Transverse colon (tissue), 4 donors: Measurements from ENCODE around the gene WFDC1. TPM values are rescaled to one million over a fixed set of nuclear protein-coding genes. Genes with fewer than 3 reads are reported as not detected.

ENCODE experiments used
- DNase-seq: peaks from one replicate; pipeline ENCODE4 v3.0.0-alpha.2; 2019
- H3K27ac ChIP-seq, 4 donors: fragments of 200-600 bp; sonication (generic); 2 replicates each; pipeline ENCODE4 v1.5.1; 2016 to 2018; ENCODE audit warnings: inconsistent platforms in 4 of 4
- H3K27me3 ChIP-seq: fragments of 200-600 bp; sonication (generic); 2 replicates; pipeline ENCODE4 v1.5.1; 2017; ENCODE audit warnings: inconsistent platforms
- H3K36me3 ChIP-seq, 4 donors: fragments of 200-600 bp; sonication (generic); 2 replicates each; pipeline ENCODE4 v1.5.1; 2017 to 2019; ENCODE audit warnings: inconsistent platforms in 4 of 4
- H3K4me1 ChIP-seq, 4 donors: fragments of 200-600 bp; sonication (generic); 2 replicates each; pipeline ENCODE4 v1.5.1; 2017 to 2020; ENCODE audit warnings: inconsistent platforms in 4 of 4
- H3K4me3 ChIP-seq, 4 donors: fragments of 200-600 bp; sonication (generic); 1 replicate in 1 of 4; 2 replicates in 3 of 4; pipeline versions ENCODE4 v1.5.1 to v1.6.1; 2017 to 2019; ENCODE audit warnings: inconsistent platforms in 4 of 4
- H3K9me3 ChIP-seq, 2 donors: fragments of 200-600 bp; sonication (generic); 2 replicates each; pipeline ENCODE4 v1.5.1; 2017 to 2019; ENCODE audit warnings: inconsistent platforms in 2 of 2
- CTCF ChIP-seq, 5 experiments: fragments of 200-600 bp in 3 of 5; fragments of 450-650 bp in 2 of 5; sonication (generic) in 3 of 5; IDR thresholded peaks; 1 replicate in 2 of 5; 2 replicates in 3 of 5; pipeline ENCODE4 v1.5.1; 2016 to 2017; ENCODE audit warnings: antibody characterized with exemption in 5 of 5, inconsistent platforms in 3 of 5, mild to moderate bottlenecking in 2 of 5, moderate library complexity in 1 of 5
- EP300 ChIP-seq: sonication (generic); formaldehyde crosslinking; IDR thresholded peaks from one replicate; pipeline ENCODE4 v1.6.1; 2017; ENCODE audit warnings: antibody characterized with exemption, low read depth
- POLR2A ChIP-seq: fragments of 450-650 bp; IDR thresholded peaks from one replicate; pipeline ENCODE4 v1.6.1; 2016; ENCODE audit warnings: antibody characterized with exemption, mild to moderate bottlenecking, moderate library complexity
- POLR2AphosphoS5 ChIP-seq, 3 donors: sonication (generic); formaldehyde crosslinking; IDR thresholded peaks; one replicate each; pipeline ENCODE4 v1.6.1; 2016; ENCODE audit warnings: antibody characterized with exemption in 3 of 3
- WGBS, 2 donors: methylation state at CpG; one replicate each; pipeline ENCODE4 v1.1.5; 2018; ENCODE audit warnings: low coverage in 1 of 2; 5-methylcytosine and 5-hydroxymethylcytosine counted together
- in situ Hi-C, 4 donors: fragments of 200-750 bp; cut with MboI; loops; one replicate each; pipeline versions ENCODE4 v1.15.0 to v1.15.1; 2017; ENCODE audit warnings: low sequenced_read_pairs in 3 of 4, low pct_ligation_motif_present in 1 of 4, low pct_unique_long_range_greater_than_20kb in 1 of 4
- intact Hi-C: fragments of 100-400 bp; cut with DNase I; formaldehyde crosslinking; loops from one replicate; pipeline ENCODE4 v1.15.1; 2023; ENCODE audit warnings: low total_unique reads
- total RNA-seq, 4 donors: library from RNA; depleted of rRNA; stranded (reverse); fragments of >200 nt; gene quantifications; one replicate each; pipeline ENCODE4 v1.1.0, GENCODE V29; 2016

WFDC1 gene
- total RNA-seq, 4 donors from 2014 or later, result 5.6 to 91.3 (median 7.0) TPM

GRCh38 chr16:84268291-84269040, 26.2 kb upstream of the WFDC1 start:
- Histone ChIP-seq H3K9me3 (no peaks in the 10 kb centered on the region), H3K4me1 (no peaks in the 10 kb centered on the region), H3K4me3 (no peak overlapping the region), H3K27me3 (no peaks in the 10 kb centered on the region), H3K36me3 (no peaks in the 10 kb centered on the region), H3K27ac (no peak overlapping the region)
- 60 to 68% methylated on average over 9 to 18 of the region's 18 CpGs for WGBS, 2 donors
- TF ChIP-seq CTCF (IDR thresholded peaks at IDR 0.05) (no peak), POLR2A (no peak)
- intact Hi-C loops, result no loop called here
- in situ Hi-C loops, result no loop called here
- DNase-seq, result no peak

DNA sequence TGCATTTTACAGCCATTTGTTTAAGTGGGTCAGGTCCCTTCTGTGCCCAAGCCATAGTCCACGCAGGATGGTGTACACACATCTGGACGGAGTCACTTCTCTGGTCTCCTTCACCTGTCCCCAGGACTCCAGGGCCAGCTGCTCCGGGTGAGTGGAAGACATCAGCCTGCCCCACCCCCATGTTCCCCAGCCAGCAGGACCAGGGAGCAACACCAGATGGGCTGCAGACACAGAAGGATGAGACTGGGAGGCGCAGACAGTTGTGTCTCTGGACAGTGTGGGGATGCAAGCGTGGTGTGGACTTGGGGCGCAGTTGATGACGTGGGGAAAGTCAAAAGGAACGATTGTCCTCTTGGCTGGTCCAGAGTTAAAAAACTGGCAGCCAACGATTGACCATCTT, 24.6 kb upstream of the WFDC1 start:
- WGBS, 2 donors, result 82 to 87% methylated on average over 3 to 9 of the region's 9 CpGs
- DNase-seq, result no peak
- H3K27me3 ChIP-seq, result no peaks in the 10 kb centered on the region
- no peaks in the 10 kb centered on the region for H3K9me3 ChIP-seq
- no peak overlapping the region for H3K27ac ChIP-seq
- no peak overlapping the region for H3K4me3 ChIP-seq
- in situ Hi-C loops, result loop anchor here in 3 of 4 donors (10.0 kb wide), 2 partner anchors 205 to 215 kb away; no protein-coding TSS in a partner anchor
- no peaks in the 10 kb centered on the region for H3K4me1 ChIP-seq
- TF ChIP-seq POLR2A (no peak), CTCF (IDR thresholded peaks at IDR 0.05) (no peak), EP300 (no peak), POLR2AphosphoS5 (IDR thresholded peaks at IDR 0.05) (no peak)
- no peaks in the 10 kb centered on the region for H3K36me3 ChIP-seq
- intact Hi-C loops, result loop anchor here (10.0 kb wide), 1 partner anchor 215 kb away; no protein-coding TSS in a partner anchor

DNA sequence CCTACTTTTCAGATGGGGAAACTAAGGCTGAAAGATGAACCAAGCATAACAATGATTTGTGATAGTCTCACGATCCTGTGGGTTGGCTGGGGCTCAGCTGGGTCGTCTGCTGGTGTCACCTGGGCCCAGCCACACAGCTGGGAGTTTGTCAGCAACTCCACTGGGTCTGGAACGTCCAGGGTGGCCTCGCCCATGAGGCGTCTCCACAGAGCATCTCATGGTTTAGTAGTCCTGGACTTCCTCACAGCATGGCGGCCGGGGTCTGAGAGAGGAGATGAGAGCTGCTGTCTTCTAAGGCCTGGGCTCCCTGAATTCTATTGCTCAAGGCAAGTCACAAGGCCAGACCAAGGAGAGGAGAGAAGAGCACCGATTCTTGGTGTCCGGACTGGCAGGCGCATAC, 24.1 kb upstream of the WFDC1 start:
- TF ChIP-seq CTCF (IDR thresholded peaks at IDR 0.05), result no peak
- no peak for TF ChIP-seq POLR2AphosphoS5 (IDR thresholded peaks at IDR 0.05)
- TF ChIP-seq EP300, result no peak
- no peak for TF ChIP-seq POLR2A
- H3K27me3 ChIP-seq, result no peaks in the 10 kb centered on the region
- no peak for DNase-seq
- no peak overlapping the region for H3K4me3 ChIP-seq
- WGBS, 2 donors, result 40 to 91% methylated on average over 1 to 10 of the region's 10 CpGs
- H3K9me3 ChIP-seq, result no peaks in the 10 kb centered on the region
- H3K27ac ChIP-seq, result no peak overlapping the region
- no peaks in the 10 kb centered on the region for H3K4me1 ChIP-seq
- in situ Hi-C loops, result loop anchor here in 3 of 4 donors (10.0 kb wide), 2 partner anchors 204 to 214 kb away; no protein-coding TSS in a partner anchor
- H3K36me3 ChIP-seq, result no peaks in the 10 kb centered on the region
- intact Hi-C loops, result loop anchor here (10.0 kb wide), 1 partner anchor 214 kb away; no protein-coding TSS in a partner anchor

GRCh38 chr16:84271037-84271436, 23.6 kb upstream of the WFDC1 start:
- intact Hi-C loops, result loop anchor here (10.0 kb wide), 1 partner anchor 214 kb away; no protein-coding TSS in a partner anchor
- WGBS, 2 donors, result 74% methylated on average over 1 of the region's 1 CpG; no CpG with 5 or more reads in 1 of the 2 donors

More at GRCh38 chr16:84271037-84271436, 23.6 kb upstream of the WFDC1 start:
- Histone ChIP-seq H3K9me3 (no peaks in the 10 kb centered on the region), H3K27ac (no peak overlapping the region), H3K27me3 (no peaks in the 10 kb centered on the region), H3K36me3 (no peaks in the 10 kb centered on the region), H3K4me3 (no peak overlapping the region), H3K4me1 (no peaks in the 10 kb centered on the region)
- in situ Hi-C loops, result loop anchor here in 3 of 4 donors (10.0 kb wide), 2 partner anchors 204 to 214 kb away; no protein-coding TSS in a partner anchor
- DNase-seq, result no peak
- TF ChIP-seq CTCF (IDR thresholded peaks at IDR 0.05), result no peak
- no peak for TF ChIP-seq POLR2A
- TF ChIP-seq POLR2AphosphoS5 (IDR thresholded peaks at IDR 0.05), result no peak
- no peak for TF ChIP-seq EP300
